ENCODE measurements around the gene MBD3. TPM values are rescaled to one million over a fixed set of nuclear protein-coding genes. Genes with fewer than 3 reads are reported as not detected.

MBD3 gene
- total RNA-seq, 4 donors from 2014 or later, result 53.2 to 87.9 (median 69.0) TPM

GRCh38 chr19:1602091-1602707 is 9.5 kb upstream of the MBD3 start:
- no peak overlapping the region for H3K4me3 ChIP-seq
- peaks cover 33% of the 10 kb centered on the region for H3K36me3 ChIP-seq
- TF ChIP-seq CTCF (IDR thresholded peaks at IDR 0.05), result no peak
- TF ChIP-seq POLR2A (IDR thresholded peaks at IDR 0.05), result no peak
- TF ChIP-seq POLR2AphosphoS5 (IDR thresholded peaks at IDR 0.05), result no peak
- TF ChIP-seq EP300 (IDR thresholded peaks at IDR 0.05), result no peak
- WGBS, result 90% methylated on average over 21 of the region's 21 CpGs
- peaks cover 35% of the 10 kb centered on the region for H3K4me1 ChIP-seq
- no peaks in the 10 kb centered on the region for H3K27me3 ChIP-seq
- no peak for DNase-seq (ENCODE audit: low spot score in 2 of 2)
- H3K27ac ChIP-seq, result no peak overlapping the region
- no peaks in the 10 kb centered on the region for H3K9me3 ChIP-seq

- Histone ChIP-seq H3K27ac (no peak overlapping the region), H3K4me3 (no peak overlapping the region), H3K27me3 (no peaks in the 10 kb centered on the region), H3K4me1 (peaks cover 35% of the 10 kb centered on the region), H3K9me3 (no peaks in the 10 kb centered on the region), H3K36me3 (peaks cover 38% of the 10 kb centered on the region)
- TF ChIP-seq POLR2A (IDR thresholded peaks at IDR 0.05), result no peak
- peak in 1 of 2 donors; percentile 8 for TF ChIP-seq CTCF (IDR thresholded peaks at IDR 0.05)
- DNase-seq (ENCODE audit: low spot score in 2 of 2), result no peak
- WGBS, result 90% methylated on average over 14 of the region's 14 CpGs
These were observed 9.0 kb upstream of the MBD3 start for GRCh38 chr19:1601613-1602064.

- DNase-seq (ENCODE audit: low spot score in 2 of 2), result no peak
- no peaks in the 10 kb centered on the region for H3K27me3 ChIP-seq
- TF ChIP-seq POLR2AphosphoS5 (IDR thresholded peaks at IDR 0.05) (no peak), POLR2A (IDR thresholded peaks at IDR 0.05) (no peak), EP300 (IDR thresholded peaks at IDR 0.05) (no peak)
- WGBS, result no CpG with 5 or more reads among the region's 15 CpGs
- H3K4me3 ChIP-seq, result no peak overlapping the region
- peaks cover 22% of the 10 kb centered on the region for H3K4me1 ChIP-seq
- H3K9me3 ChIP-seq, result no peaks in the 10 kb centered on the region
- no peak overlapping the region for H3K27ac ChIP-seq
- peaks cover 53% of the 10 kb centered on the region for H3K36me3 ChIP-seq
These were observed 6.8 kb upstream of the MBD3 start for GRCh38 chr19:1599460-1599846.

GRCh38 chr19:1598777-1599459 is 6.3 kb upstream of the MBD3 start:
- Histone ChIP-seq H3K4me1 (peaks cover 17% of the 10 kb centered on the region), H3K9me3 (no peaks in the 10 kb centered on the region), H3K27me3 (no peaks in the 10 kb centered on the region), H3K27ac (no peak overlapping the region), H3K4me3 (no peak overlapping the region), H3K36me3 (peaks cover 53% of the 10 kb centered on the region)
- 88% methylated on average over 13 of the region's 20 CpGs for WGBS
- no peak for TF ChIP-seq CTCF (IDR thresholded peaks at IDR 0.05)
- TF ChIP-seq EP300 (IDR thresholded peaks at IDR 0.05), result no peak
- TF ChIP-seq POLR2AphosphoS5 (IDR thresholded peaks at IDR 0.05), result no peak
- no peak for TF ChIP-seq POLR2A (IDR thresholded peaks at IDR 0.05)
- no peak for DNase-seq (ENCODE audit: low spot score in 2 of 2)

GRCh38 chr19:1593501-1593772 is 772 bp upstream of the MBD3 start:
- TF ChIP-seq POLR2A (IDR thresholded peaks at IDR 0.05) (no peak), EP300 (IDR thresholded peaks at IDR 0.05) (no peak), POLR2AphosphoS5 (IDR thresholded peaks at IDR 0.05) (no peak), CTCF (IDR thresholded peaks at IDR 0.05) (no peak)
- whole genome bisulfite sequencing, result 46% methylated on average over 8 of the region's 10 CpGs

More at GRCh38 chr19:1593501-1593772, 772 bp upstream of the MBD3 start:
- Histone ChIP-seq H3K27me3 (no peaks in the 10 kb centered on the region), H3K9me3 (no peaks in the 10 kb centered on the region), H3K36me3 (peaks cover 33% of the 10 kb centered on the region), H3K4me1 (peaks cover 33% of the 10 kb centered on the region), H3K27ac (no peak overlapping the region), H3K4me3 (peak overlapping the region; percentile 83)
- no peak for DNase-seq (ENCODE audit: low spot score in 2 of 2)
